22Rv1 (cell line): Measurements from ENCODE around the gene JMJD4.

Experiments used
- ZFX ChIP-seq: fragments of 450-650 bp; IDR thresholded peaks from 2 replicates; pipeline ENCODE4 v1.6.1; 2017; ENCODE audit warnings: antibody characterized with exemption, borderline replicate concordance
- TF ChIP-seq, protein P1 (sequence below): fragments of 450-650 bp; IDR thresholded peaks from 2 replicates; pipeline ENCODE4 v1.5.1; 2017; ENCODE audit warnings: mild to moderate bottlenecking

DNA sequence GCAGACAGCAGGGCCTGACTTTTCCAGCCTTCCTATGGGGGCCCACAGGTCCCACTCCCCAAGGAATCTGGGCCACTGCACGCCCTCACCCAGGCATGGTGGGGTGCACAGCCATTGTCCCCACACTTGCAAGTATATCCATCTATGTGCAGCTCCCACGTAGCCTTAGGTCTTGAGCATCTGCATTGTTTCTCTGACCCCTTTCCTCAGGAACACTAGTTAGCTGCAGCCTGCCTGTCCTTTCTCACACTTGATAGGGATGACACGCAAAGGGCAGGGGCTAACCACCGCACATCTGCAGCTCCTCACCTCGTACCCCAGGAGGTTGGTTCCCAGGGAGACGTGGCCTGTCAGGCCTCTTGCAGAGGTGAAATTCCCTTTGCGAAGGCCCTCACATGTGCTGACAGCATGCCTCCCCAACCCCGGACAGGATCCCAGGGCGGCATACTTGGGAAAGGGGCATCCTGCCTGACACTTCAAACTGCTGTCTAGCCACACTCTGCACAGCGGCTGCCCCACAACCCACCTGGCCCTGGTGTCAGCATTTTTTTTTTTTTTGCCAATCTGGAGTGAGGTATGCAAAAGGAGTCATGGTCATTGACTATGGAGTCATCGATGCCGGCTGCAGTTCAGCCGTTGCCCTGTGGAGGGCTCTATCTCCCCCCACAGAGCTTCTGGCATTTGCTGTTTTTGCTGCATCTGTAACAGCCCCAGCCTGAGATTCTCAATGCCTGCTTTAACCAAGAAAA, 5.0 kb downstream of the JMJD4 start:
- TF ChIP-seq, protein P1, sequence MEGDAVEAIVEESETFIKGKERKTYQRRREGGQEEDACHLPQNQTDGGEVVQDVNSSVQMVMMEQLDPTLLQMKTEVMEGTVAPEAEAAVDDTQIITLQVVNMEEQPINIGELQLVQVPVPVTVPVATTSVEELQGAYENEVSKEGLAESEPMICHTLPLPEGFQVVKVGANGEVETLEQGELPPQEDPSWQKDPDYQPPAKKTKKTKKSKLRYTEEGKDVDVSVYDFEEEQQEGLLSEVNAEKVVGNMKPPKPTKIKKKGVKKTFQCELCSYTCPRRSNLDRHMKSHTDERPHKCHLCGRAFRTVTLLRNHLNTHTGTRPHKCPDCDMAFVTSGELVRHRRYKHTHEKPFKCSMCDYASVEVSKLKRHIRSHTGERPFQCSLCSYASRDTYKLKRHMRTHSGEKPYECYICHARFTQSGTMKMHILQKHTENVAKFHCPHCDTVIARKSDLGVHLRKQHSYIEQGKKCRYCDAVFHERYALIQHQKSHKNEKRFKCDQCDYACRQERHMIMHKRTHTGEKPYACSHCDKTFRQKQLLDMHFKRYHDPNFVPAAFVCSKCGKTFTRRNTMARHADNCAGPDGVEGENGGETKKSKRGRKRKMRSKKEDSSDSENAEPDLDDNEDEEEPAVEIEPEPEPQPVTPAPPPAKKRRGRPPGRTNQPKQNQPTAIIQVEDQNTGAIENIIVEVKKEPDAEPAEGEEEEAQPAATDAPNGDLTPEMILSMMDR, result peak; percentile 90
- no peak for TF ChIP-seq ZFX
